Suprapubic skin (tissue), 4 donors: ENCODE measurements around the gene TBC1D22A. TPM values are rescaled to one million over a fixed set of nuclear protein-coding genes. Genes with fewer than 3 reads are reported as not detected.

Experiments used
- DNase-seq, 2 donors: peaks; one replicate each; pipeline ENCODE4 v3.0.0-alpha.2; 2019; ENCODE audit warnings: low spot score in 2 of 2
- H3K27ac ChIP-seq: fragments of 200-600 bp; sonication (generic); one replicate; pipeline ENCODE4 v1.5.1; 2019
- H3K27me3 ChIP-seq: fragments of 200-600 bp; sonication (generic); one replicate; pipeline ENCODE4 v1.5.1; 2019
- H3K36me3 ChIP-seq: fragments of 200-600 bp; sonication (generic); one replicate; pipeline ENCODE4 v1.5.1; 2019
- H3K4me1 ChIP-seq: fragments of 200-600 bp; sonication (generic); one replicate; pipeline ENCODE4 v1.5.1; 2019
- H3K4me3 ChIP-seq: fragments of 200-600 bp; sonication (generic); one replicate; pipeline ENCODE4 v1.5.1; 2019; ENCODE audit warnings: mild to moderate bottlenecking
- H3K9me3 ChIP-seq: fragments of 200-600 bp; sonication (generic); one replicate; pipeline ENCODE4 v1.5.1; 2019
- EP300 ChIP-seq: sonication (generic); formaldehyde crosslinking; IDR thresholded peaks from one replicate; pipeline ENCODE4 v1.6.1; 2017; ENCODE audit warnings: antibody characterized with exemption
- POLR2A ChIP-seq, 2 donors: fragments of 450-650 bp; IDR thresholded peaks; one replicate each; pipeline ENCODE4 v1.6.1; 2017; ENCODE audit warnings: antibody characterized with exemption in 2 of 2, mild to moderate bottlenecking in 2 of 2, moderate library complexity in 2 of 2
- POLR2AphosphoS5 ChIP-seq, 3 donors: sonication (generic); formaldehyde crosslinking; IDR thresholded peaks; one replicate each; pipeline ENCODE4 v1.6.1; 2017; ENCODE audit warnings: antibody characterized with exemption in 3 of 3
- WGBS: methylation state at CpG from one replicate; pipeline ENCODE4 v1.1.5; 2018; 5-methylcytosine and 5-hydroxymethylcytosine counted together
- total RNA-seq, 4 donors: library from RNA; depleted of rRNA; stranded (reverse); fragments of >200 nt; gene quantifications; one replicate each; pipeline ENCODE4 v1.1.0, GENCODE V29; 2016
- TF ChIP-seq, protein P1 (sequence below), 2 donors: fragments of 200-600 bp in 1 of 2; fragments of 450-650 bp in 1 of 2; sonication (generic) in 1 of 2; IDR thresholded peaks; one replicate each; pipeline ENCODE4 v1.5.1; 2016 to 2019; ENCODE audit warnings: antibody characterized with exemption in 2 of 2, mild to moderate bottlenecking in 1 of 2, moderate library complexity in 1 of 2

Gene TBC1D22A
- total RNA-seq, 4 donors from 2014 or later = 24.8 to 43.2 (median 35.4) TPM

DNA sequence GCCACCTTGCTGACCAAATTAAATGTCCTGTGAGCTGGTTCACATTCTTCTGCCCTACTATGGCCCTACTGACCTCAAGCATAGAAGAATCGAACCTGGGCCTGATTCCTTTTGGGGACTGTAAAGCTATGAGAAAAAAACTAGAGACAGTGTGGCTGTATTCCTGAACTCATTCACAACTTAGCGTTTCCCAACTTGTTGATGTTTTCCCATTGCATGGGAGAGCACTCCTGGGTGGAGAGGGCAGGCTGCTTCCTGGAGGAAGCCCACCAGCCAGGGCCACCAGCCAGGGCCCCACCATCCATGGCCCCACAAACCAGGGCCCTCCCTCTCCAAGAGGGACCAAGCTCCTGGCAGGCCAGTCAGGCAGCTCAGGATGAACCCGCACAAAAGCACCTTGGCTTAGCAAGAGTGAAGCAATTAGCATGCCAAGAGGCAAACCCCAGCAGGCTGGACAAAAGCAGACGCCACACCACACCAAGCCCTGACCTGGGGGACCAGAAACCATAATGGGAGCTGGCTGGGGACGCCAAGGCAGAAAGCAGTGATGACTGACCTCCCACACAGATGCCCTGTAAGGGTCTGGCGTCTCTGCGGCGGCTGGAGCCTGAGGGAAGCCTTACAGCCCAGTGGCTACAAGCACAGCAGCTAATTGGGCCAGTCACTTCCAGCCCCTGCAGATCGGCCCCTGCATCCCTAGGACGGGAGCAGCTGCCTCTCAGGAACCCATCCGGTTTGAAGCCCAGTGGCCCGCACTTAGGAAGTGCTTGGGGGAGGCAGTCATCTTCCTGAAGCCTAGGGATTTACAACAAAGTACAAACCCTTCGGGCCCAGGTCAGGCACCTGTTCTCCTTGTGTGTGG is 26.5 kb upstream of the TBC1D22A start:
- H3K9me3 ChIP-seq = no peaks in the 10 kb centered on the region
- peak overlapping the region; percentile 40 for H3K27ac ChIP-seq
- 89% methylated on average over 5 of the region's 13 CpGs for WGBS
- no peaks in the 10 kb centered on the region for H3K27me3 ChIP-seq
- H3K4me1 ChIP-seq = peaks cover 68% of the 10 kb centered on the region
- TF ChIP-seq EP300 (no peak), POLR2AphosphoS5 (IDR thresholded peaks at IDR 0.05) (no peak), POLR2A (IDR thresholded peaks at IDR 0.05) (no peak)
- TF ChIP-seq, protein P1, sequence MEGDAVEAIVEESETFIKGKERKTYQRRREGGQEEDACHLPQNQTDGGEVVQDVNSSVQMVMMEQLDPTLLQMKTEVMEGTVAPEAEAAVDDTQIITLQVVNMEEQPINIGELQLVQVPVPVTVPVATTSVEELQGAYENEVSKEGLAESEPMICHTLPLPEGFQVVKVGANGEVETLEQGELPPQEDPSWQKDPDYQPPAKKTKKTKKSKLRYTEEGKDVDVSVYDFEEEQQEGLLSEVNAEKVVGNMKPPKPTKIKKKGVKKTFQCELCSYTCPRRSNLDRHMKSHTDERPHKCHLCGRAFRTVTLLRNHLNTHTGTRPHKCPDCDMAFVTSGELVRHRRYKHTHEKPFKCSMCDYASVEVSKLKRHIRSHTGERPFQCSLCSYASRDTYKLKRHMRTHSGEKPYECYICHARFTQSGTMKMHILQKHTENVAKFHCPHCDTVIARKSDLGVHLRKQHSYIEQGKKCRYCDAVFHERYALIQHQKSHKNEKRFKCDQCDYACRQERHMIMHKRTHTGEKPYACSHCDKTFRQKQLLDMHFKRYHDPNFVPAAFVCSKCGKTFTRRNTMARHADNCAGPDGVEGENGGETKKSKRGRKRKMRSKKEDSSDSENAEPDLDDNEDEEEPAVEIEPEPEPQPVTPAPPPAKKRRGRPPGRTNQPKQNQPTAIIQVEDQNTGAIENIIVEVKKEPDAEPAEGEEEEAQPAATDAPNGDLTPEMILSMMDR (IDR thresholded peaks at IDR 0.05) = no peak
- no peak for DNase-seq
- H3K4me3 ChIP-seq = peak overlapping the region; percentile 87
- H3K36me3 ChIP-seq = peaks cover 5% of the 10 kb centered on the region

GRCh38 chr22:46736705-46737104 is 25.7 kb upstream of the TBC1D22A start:
- Histone ChIP-seq H3K36me3 (peaks cover 4% of the 10 kb centered on the region), H3K27me3 (no peaks in the 10 kb centered on the region), H3K27ac (no peak overlapping the region), H3K4me1 (peaks cover 61% of the 10 kb centered on the region), H3K9me3 (no peaks in the 10 kb centered on the region), H3K4me3 (peak overlapping the region; percentile 87)
- TF ChIP-seq POLR2A (IDR thresholded peaks at IDR 0.05) (no peak), EP300 (no peak), POLR2AphosphoS5 (IDR thresholded peaks at IDR 0.05) (no peak)
- TF ChIP-seq, protein P1 (IDR thresholded peaks at IDR 0.05) = no peak
- DNase-seq = no peak
- 34% methylated on average over 5 of the region's 8 CpGs for WGBS

DNA sequence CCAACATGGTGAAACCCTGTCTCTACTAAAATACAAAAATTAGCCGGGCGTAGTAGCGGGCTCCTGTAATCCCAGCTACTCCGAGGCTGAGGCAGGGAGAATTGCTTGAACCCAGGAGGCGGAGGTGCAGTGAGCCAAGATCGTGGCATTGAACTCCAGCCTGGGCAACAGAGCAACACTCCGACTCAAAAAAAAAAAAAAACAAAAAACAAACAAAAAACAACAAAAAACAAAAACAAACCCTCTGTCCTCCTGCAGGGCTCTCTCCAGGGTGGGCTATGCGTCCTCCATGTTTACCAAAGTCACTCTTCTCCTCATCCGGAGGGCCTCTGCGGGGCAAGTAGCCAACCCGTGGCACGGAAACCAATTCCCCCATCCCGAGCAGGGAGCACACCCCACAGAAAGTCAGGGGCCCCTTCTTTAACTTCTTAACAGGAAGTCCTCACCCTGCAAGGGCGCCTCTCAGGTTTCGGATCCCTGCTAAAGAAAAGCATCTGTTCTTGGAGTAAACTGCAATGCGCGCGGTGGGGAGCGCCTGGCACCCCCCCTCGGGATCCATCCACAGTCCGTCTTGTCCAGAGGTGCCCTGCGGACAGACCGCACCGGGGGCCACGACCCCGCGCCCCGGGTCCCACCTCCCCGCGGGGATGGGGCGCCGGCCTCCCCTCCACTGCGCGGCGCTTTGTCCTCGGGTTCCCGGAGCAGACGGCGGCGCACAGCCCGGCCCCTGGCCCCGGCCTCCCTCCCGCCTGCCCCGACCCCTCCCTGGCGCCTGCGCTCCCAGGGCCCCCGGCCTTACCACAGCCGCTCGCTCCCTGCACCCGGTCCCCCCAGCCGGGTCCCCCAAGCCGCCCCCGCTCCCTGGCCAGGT is 25.1 kb upstream of the TBC1D22A start:
- DNase-seq = no peak
- peak overlapping the region; percentile 87 for H3K4me3 ChIP-seq
- no peaks in the 10 kb centered on the region for H3K27me3 ChIP-seq
- no peaks in the 10 kb centered on the region for H3K36me3 ChIP-seq
- peak overlapping the region; percentile 88 for H3K27ac ChIP-seq
- H3K4me1 ChIP-seq = peaks cover 56% of the 10 kb centered on the region
- H3K9me3 ChIP-seq = no peaks in the 10 kb centered on the region
- no peak for TF ChIP-seq POLR2AphosphoS5 (IDR thresholded peaks at IDR 0.05)
- WGBS = 11% methylated on average over 13 of the region's 53 CpGs

GRCh38 chr22:46737976-46738646 is 24.3 kb upstream of the TBC1D22A start, which contains the start of gene CERK:
TSS of gene CERK (minus strand) at chr22:46738252. CDS start at chr22:46738148, 104 bp downstream.
- H3K4me1 ChIP-seq = peaks cover 61% of the 10 kb centered on the region
- DNase-seq = peak; percentile 85 to 90
- H3K9me3 ChIP-seq = no peaks in the 10 kb centered on the region
- WGBS = 0% methylated on average over 16 of the region's 99 CpGs
- H3K27ac ChIP-seq = peak within 1 kb of the TSS; percentile 88
- no peaks in the 10 kb centered on the region for H3K27me3 ChIP-seq
- no peaks in the 10 kb centered on the region for H3K36me3 ChIP-seq
- peak within 1 kb of the TSS; percentile 87 for H3K4me3 ChIP-seq
- TF ChIP-seq POLR2A (IDR thresholded peaks at IDR 0.05) (no peak), POLR2AphosphoS5 (IDR thresholded peaks at IDR 0.05) (no peak), EP300 (no peak)
- TF ChIP-seq, protein P1 (IDR thresholded peaks at IDR 0.05) = no peak

DNA sequence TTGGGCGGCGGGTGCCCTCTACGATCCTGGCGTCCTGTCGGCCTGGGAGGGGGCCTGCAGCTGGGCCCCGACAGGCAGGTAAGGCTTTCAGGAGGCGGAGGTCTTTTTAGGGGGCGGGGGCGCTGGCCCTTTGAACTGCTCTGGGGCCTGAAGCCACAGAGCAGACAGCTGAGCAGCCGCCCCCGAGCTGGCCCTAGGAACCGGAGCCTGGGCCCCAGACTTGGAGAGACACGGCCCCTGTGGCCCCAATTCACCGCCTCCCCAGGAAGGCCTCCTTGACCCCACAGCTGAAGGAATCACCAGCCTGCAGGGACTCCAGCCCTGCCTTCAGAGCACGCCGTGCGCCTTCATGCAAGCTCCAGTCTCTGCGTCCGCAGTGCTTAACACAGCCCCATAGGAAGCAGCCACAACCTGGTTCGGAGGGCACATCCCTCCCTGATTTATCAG is 23.8 kb upstream of the TBC1D22A start:
- Histone ChIP-seq H3K36me3 (no peaks in the 10 kb centered on the region), H3K9me3 (no peaks in the 10 kb centered on the region), H3K27ac (peak overlapping the region; percentile 88), H3K4me1 (peaks cover 61% of the 10 kb centered on the region), H3K4me3 (peak overlapping the region; percentile 87), H3K27me3 (no peaks in the 10 kb centered on the region)
- TF ChIP-seq POLR2AphosphoS5 (IDR thresholded peaks at IDR 0.05) (no peak), POLR2A (IDR thresholded peaks at IDR 0.05) (no peak), EP300 (no peak)
- TF ChIP-seq, protein P1 (IDR thresholded peaks at IDR 0.05) = no peak
- no peak for DNase-seq
- WGBS = 10% methylated on average over 2 of the region's 20 CpGs
